ENCODE measurements around the gene TGFBI. TPM values are rescaled to one million over a fixed set of nuclear protein-coding genes. Genes with fewer than 3 reads are reported as not detected.
"Not testable (repeated sequence)": the region's sequence is repeated elsewhere in the genome, so short reads cannot be mapped to it uniquely, and the experiment has no call there.

The TGFBI gene
- total RNA-seq, 2 donors from 2014 or later, result 21.0 to 50.3 TPM

DNA sequence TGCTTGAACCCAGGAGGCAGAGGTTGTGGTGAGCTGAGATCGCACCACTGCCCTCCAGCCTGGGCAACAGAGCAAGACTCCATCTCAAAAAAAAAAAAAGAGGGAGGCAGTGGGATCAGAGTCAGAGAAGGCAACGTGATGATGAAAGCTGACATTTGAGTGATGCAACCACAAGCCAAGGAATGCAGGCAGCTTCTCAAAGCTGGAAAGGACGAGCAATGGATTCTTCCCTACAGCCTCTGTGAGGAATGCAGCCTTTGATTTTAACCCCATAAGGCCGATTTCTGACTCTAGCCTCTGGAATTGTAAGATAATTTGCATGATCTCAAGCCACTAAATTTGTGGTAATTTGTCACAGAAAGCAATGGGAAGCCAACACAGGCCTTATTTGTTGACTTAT is 9.8 kb downstream of the TGFBI start:
- no peak for ATAC-seq
- no peak for DNase-seq
- intact Hi-C loops (cut with DNase I, micrococcal nuclease), result no loop called here

DNA sequence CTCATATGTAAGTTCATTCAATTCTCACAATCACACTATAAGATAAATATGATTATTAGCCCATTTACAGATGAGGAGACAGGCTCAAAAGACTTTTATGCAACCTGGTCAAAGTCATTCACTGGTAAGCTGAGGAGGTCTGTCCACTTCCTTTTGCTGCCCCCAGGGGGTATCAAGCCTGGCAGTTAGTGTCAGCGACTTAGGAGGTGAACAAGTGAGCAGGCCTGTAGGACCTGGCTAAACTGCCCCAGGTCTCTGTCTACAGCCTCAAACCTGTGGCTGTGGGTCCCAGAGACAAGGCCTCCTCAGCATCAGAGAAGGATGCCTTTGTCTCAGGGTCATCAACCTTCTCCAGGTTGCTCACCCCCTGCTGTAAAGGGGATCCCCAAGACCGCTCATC is 10.4 kb downstream of the TGFBI start:
- intact Hi-C loops (cut with DNase I, micrococcal nuclease), result no loop called here
- no peak for ATAC-seq
- DNase-seq, result no peak

DNA sequence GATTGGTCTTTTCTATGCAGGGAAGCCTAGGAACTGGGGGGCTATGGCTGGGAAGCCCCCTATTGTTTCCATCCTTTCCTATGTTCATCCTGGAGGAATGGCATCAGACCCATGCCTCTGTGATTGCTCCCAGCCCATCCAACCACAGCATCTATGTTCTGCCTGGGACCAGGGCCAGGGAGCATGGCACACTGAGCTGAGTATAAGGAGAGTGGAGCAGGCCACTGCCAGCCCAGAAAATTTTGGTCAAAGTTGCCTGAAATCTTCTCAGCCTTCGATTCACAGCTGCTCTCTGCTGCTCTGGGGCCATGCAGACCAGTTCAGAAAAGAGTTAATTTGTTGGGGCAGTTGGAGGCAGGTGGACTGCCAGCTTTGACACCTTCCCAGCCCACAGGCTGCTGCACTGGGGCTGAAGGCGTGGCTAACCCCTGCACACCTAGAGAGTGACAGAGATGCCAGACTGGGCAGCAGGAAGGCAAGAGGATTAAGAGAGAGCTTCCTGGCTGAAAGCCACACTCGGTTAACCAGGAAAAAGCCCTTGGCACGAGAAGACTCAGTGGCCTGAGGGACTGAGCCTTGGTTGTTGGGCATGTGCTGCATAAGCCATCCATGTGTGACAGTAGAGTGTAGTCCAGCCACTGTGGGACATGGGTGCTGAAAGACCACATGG is 12.1 kb downstream of the TGFBI start:
- intact Hi-C loops (cut with DNase I, micrococcal nuclease), result no loop called here
- DNase-seq (peak; percentile 60 to 61), ATAC-seq (peak; percentile 67)

DNA sequence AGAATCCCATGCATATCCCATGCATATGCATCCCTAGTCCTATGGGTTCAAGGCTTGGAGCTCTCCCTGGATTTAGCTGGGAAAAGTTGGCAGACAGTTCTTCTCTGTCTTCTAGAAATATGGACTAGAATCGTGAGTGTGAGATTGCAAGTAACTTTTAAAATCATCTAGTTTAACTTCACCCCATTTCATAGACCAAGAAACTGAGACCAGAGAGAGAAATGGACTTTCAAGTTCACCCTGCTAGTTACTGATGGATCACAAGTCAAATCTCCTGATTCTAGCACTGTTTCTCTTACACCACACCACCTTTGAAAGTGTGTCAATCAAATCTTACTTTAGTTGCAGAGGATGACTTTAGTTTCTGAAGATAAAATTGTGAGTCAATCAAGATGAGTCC is 13.4 kb downstream of the TGFBI start:
- DNase-seq (no peak), ATAC-seq (no peak)
- intact Hi-C loops (cut with DNase I, micrococcal nuclease), result no loop called here

DNA sequence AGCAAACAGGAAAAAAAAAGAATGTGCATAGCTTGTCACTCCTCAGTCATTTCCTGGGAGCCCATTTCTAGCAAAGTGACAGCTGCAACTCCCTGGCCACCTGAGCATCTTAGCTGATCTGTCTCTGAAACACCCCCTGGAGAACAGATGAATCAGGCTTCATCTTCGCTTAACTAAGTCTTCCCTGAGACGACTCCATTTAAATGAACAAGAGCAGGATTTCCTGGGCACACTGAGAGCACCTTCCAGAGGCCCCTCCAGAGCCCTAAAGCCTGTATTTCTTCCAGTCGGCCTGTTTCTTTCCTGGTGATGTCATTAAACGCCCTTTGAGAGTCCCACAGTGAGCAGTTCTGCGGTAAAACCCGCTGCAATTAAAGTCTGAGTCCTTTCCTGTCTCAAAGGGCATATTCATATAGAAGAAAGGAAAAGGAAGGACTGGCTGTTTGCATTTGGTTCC is 13.9 kb downstream of the TGFBI start:
- no peak for DNase-seq
- ATAC-seq, result peak; percentile 80

DNA sequence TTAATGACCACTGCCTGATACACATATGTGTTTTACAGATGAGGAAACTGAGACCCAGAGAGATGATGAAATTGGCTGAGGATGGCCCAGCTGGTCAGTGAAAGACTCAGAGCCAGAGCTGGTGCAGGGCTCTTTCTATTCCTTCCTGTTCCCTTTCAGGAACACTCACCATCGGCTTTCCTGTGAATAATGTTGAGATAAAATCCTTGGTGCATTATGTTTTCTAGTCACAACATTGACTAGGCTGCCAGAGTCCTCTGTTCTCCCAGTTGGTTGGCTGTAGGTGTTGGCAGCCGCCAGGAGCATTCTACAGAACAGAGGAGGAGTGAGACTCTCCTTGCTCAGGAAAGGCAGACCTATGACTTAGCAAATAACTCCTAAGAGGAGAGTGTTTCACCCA is 14.8 kb downstream of the TGFBI start:
- ATAC-seq (no peak), DNase-seq (no peak)
- intact Hi-C loops (cut with DNase I, micrococcal nuclease), result no loop called here

More for the DNA sequence above, 13.9 kb downstream of the TGFBI start:
- intact Hi-C loops (cut with DNase I, micrococcal nuclease), result no loop called here

DNA sequence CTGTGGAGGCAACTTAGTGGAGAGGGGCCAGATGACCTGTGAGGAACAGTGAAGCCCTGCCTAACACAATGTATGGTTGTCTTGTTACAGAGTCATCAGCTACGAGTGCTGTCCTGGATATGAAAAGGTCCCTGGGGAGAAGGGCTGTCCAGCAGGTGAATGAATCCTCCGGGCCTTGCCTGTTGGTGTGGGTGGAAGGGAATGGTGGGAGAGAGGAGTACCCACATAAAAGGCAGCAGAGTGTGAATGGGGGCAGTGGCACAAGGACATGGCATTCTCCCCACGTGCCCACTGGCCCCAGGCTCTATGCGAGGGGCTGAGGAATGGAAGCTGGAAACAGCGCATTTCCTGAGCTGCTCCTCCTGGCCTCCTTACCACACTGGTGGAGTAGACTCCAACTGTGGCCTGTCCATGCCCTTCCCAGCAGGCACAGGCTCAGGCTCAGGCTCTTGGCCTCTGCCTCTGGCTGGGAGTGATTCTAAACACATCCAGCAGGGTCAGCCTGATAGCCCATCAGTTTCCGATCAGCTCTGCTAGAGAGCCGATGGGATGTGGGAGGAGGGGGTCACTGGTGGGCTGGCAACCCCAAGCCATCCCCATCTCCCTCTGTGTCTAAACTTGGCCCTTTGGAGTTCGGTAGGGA is 15.3 kb downstream of the TGFBI start:
- intact Hi-C loops (cut with DNase I, micrococcal nuclease), result no loop called here
- DNase-seq (no peak), ATAC-seq (no peak)

DNA sequence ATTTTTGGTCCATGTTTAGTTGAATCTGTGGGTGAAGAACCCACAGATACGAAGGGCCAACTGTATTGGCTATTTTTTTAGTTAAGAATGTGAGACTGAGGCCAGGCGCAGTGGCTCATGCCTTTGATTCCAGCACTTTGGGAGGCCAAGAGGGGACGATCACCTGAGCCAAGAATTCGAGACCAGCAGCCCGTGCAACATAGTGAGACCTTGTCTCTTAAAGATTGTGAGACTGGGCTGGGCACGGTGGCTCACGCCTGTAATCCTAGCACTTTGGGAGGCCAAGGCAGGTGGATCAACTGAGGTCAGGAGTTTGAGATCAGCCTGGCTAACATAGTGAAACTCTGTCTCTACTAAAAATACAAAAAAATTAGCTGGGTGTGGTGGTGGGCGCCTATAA is 16.2 kb downstream of the TGFBI start:
- ATAC-seq; DNase-seq; intact Hi-C loops (cut with DNase I, micrococcal nuclease): not testable (repeated sequence)

DNA sequence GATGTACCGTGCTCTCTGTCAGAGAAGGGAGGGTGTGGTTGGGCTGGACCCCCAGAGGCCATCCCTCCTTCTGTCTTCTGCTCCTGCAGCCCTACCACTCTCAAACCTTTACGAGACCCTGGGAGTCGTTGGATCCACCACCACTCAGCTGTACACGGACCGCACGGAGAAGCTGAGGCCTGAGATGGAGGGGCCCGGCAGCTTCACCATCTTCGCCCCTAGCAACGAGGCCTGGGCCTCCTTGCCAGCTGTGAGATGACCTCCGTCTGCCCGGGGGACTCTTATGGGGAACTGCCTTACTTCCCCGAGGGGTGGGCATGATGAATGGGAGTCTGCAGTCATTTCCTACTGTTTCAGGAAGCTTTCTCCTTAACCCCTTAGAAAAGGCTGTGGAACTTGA is 17.5 kb downstream of the TGFBI start:
- DNase-seq (no peak), ATAC-seq (no peak)

DNA sequence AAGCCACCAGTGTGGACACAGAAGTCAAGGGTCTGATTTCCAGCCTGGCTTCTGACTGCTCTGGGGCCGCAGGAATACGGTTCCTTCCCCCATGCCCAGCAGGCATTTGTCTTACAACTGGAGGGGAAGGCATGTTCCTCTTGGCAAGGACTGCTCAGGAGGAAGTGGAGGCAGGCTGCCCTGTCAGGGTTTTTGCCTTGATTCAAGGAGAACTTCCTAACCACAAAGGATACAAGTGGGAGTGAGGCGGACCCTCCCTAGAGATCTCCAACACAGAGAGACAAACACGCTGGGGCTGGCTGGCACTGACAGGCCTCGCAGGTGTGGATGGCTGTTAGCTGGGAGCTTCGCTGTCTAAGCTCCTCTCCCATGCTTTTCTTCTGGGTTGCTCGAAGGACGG is 19.1 kb downstream of the TGFBI start:
- DNase-seq, result peak in 1 of 2 donors; percentile 42
- intact Hi-C loops (cut with DNase I, micrococcal nuclease), result no loop called here
- ATAC-seq, result no peak

More for the DNA sequence above, 17.5 kb downstream of the TGFBI start:
- intact Hi-C loops (cut with DNase I, micrococcal nuclease), result no loop called here

DNA sequence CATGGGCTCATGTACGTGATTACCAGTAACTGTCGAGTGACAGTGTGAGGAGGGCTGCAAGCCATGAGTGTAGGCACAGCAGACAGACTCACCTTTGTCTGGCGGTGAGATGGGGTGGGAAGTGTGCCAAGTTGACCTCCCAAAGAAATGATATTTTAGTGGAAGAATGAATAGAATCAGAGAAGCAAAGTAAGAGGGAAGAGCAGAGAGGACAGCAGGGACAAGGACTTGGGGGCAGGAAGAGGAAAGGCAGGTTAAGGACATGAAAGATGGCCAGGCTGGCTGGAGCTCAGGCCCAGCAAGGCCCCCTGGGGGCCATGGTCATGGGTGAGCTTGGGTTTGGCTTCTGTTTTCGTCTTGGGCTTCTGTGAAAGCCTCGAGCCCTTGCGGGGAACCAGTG is 20.2 kb downstream of the TGFBI start:
- intact Hi-C loops (cut with DNase I, micrococcal nuclease), result no loop called here
- peak in 1 of 2 donors; percentile 8 for DNase-seq
- no peak for ATAC-seq

DNA sequence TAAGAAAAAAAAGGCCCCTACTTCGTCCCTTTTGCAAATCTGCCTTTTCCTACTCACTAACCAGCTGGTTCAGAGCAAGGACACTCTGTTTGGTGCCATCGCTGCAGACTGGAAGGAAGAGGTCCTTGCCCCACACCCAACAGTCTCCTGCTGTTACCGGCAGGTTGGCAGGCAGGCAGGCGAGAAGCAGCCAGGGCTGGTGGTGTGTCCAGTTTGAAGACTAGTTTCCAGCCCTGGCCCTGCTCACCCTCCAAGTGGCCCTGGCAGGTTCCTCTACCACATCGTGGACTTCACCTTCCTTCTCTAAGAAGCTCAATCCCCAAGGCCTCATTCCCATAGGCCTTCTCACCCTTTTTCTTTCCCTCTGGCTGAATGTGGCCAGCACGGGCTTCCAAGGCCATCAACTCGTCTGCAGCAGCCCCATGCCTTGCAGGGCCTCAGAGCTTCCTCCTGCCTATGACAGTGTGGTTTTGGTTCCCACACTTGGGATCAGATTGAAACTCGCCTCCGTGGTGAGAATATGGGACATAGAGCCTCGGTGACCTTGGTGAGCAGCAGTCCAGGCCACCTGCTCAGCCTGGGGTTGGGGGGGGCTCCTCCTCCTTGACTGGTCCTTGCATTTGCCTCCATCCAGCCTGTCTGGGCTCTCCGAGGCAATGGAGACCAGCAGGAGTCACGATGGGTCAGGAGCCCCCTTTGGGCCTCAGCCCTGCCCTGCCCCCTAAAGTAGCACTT is 22.9 kb downstream of the TGFBI start:
- peak in 1 of 2 donors; percentile 22 for DNase-seq
- intact Hi-C loops (cut with DNase I, micrococcal nuclease), result no loop called here
- ATAC-seq, result no peak

DNA sequence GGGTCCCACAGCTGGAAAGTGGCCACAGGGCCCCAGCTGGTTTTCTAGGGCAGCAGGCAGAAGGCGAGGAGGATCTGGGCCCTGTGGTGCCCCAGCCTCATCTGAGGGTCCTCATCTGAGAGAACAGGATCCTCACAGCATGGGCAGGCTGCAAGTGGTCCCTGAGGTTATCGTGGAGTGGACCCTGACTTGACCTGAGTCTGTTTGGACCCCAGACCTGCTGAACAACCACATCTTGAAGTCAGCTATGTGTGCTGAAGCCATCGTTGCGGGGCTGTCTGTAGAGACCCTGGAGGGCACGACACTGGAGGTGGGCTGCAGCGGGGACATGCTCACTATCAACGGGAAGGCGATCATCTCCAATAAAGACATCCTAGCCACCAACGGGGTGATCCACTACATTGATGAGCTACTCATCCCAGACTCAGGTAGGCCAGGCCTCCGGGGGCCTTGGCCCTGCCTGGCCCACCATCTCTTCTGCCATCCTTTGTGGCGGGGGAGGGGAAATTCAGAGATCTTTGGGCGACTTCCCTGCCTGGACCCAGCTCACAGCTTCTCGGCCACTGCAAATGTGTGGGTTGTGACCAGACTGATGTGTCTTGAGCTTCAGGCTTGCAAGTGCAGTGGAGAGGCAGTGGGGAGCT is 24.0 kb downstream of the TGFBI start:
- no peak for ATAC-seq
- intact Hi-C loops (cut with DNase I, micrococcal nuclease), result no loop called here
- DNase-seq, result no peak

DNA sequence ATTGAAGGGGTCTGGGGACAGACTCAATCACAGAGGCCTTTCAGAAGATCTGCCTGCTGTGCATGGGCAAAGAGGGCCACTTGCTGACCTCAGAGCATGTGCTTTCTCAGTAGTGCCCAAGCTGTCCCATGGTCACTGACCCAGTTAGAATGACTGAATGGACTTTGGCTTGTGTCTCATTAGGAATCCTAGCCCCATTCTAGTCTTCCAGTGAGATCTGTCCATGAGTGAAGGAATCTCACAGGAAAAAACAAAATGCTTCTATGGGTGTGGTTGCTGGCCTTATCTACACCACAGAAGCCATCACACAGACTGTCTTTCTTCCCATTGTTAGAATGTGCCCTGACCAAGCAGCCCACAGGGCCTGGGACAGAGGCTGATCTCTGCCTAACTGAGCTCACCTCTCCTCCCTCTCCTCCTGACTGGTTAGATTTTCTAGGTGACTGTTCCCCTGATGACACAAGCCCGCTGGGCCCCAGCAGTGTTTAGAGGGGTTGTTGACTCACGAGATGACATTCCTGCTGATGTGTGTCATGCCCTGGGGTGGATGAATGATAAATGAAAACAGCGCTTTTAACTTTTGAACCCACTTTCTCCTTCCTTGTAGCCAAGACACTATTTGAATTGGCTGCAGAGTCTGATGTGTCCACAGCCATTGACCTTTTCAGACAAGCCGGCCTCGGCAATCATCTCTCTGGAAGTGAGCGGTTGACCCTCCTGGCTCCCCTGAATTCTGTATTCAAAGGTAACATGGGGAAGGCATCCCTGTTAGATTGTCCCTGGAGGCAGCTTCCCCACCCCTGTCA is 24.8 kb downstream of the TGFBI start:
- ATAC-seq, result peak; percentile 33
- peak in 1 of 2 donors; percentile 13 for DNase-seq
- intact Hi-C loops (cut with DNase I, micrococcal nuclease), result no loop called here

DNA sequence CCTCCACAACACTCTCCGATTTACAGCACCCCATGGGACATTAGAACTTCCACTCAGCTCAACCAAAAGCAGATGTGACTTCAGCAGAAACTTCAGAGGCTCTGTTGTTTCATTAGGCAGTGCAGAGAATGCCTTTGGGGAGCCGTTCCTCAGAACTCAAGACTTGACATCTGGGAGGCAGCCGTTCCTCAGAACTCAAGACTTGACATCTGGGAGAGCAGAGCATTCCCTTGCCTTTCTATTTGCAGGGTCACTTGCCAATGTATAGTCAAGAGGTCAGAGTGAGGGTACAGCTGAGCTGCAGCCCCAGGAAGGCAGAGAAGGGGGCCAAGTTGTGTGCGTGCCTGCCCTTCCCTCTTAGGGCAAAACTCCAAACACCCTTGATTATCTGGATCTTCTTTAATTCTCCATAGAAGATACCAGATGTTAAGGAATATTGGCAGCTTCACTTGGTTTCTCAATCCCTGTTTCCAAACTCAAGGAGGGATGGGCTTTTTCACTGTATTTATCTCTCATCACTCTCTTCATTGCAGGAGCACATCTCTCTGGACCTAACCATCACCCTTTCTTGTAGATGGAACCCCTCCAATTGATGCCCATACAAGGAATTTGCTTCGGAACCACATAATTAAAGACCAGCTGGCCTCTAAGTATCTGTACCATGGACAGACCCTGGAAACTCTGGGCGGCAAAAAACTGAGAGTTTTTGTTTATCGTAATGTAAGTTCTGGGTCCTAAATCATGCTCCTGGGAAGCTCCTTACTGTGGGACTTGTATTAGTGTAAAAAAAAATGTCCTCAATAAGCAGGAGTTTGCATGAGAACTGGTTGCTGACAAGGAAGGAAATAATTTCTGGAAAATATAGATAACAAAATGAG is 25.6 kb downstream of the TGFBI start:
- ATAC-seq (no peak), DNase-seq (no peak)
- intact Hi-C loops (cut with DNase I, micrococcal nuclease), result no loop called here

DNA sequence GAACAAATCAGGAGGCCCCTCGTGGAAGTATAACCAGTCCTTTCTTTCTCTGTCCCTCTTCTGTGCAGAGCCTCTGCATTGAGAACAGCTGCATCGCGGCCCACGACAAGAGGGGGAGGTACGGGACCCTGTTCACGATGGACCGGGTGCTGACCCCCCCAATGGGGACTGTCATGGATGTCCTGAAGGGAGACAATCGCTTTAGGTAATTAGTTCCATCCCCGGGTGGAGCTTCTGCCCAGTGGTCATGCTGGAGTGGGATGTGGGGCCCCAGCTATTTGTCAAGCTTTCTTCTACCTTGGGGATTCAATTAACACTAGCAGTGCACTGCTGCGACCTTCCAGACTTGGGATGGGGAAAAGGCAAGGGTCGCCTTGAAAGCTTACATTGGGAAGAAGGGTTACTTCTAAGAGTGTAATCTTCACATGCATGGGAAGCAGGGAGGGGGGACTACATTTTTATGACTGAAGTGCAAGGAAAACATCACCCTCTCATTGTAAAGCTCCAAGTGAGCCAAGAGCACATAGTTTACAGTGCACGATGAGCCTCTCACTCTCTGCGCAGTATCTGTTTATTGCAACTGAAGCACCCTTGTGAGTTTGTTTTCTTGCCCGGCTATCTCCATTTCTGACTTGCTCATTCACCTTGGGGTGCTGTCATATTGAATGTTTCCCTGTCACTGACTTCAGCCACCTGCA is 27.0 kb downstream of the TGFBI start:
- ATAC-seq, result no peak
- intact Hi-C loops (cut with DNase I, micrococcal nuclease), result no loop called here
- no peak for DNase-seq

DNA sequence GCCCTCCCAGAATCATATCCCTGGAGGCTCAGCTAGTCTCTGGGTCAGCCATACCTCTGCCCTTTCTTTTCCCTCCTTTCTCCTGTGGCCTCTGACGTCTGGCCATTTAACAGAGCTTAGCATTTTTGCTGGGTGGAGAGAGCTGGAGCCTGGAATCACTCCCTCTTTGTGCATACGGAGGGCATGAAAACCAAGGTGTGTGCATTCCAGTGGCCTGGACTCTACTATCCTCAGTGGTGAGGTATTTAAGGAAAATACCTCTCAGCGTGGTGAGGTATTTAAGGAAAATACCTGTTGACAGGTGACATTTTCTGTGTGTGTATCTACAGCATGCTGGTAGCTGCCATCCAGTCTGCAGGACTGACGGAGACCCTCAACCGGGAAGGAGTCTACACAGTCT is 27.5 kb downstream of the TGFBI start:
- intact Hi-C loops (cut with DNase I, micrococcal nuclease), result no loop called here
- DNase-seq (no peak), ATAC-seq (no peak)
